A549 treated with DMSO at 1 μM for 4 hours (cell line): ENCODE results near the gene ATP11C. TPM values are rescaled to one million over a fixed set of nuclear protein-coding genes. Genes with fewer than 3 reads are reported as not detected.

Experiments used
- total RNA-seq: library from RNA; stranded (reverse); fragments of 200-300 nt; extraction: Qiagen RNA extraction; gene quantifications from 5 replicates; pipeline ENCODE4 v1.2.3, GENCODE V29; 2022; ENCODE audit warnings: low read depth

ATP11C gene
- total RNA-seq: 8.7 to 13.6 TPM (median 10.9 TPM) in 5 replicates

DNA sequence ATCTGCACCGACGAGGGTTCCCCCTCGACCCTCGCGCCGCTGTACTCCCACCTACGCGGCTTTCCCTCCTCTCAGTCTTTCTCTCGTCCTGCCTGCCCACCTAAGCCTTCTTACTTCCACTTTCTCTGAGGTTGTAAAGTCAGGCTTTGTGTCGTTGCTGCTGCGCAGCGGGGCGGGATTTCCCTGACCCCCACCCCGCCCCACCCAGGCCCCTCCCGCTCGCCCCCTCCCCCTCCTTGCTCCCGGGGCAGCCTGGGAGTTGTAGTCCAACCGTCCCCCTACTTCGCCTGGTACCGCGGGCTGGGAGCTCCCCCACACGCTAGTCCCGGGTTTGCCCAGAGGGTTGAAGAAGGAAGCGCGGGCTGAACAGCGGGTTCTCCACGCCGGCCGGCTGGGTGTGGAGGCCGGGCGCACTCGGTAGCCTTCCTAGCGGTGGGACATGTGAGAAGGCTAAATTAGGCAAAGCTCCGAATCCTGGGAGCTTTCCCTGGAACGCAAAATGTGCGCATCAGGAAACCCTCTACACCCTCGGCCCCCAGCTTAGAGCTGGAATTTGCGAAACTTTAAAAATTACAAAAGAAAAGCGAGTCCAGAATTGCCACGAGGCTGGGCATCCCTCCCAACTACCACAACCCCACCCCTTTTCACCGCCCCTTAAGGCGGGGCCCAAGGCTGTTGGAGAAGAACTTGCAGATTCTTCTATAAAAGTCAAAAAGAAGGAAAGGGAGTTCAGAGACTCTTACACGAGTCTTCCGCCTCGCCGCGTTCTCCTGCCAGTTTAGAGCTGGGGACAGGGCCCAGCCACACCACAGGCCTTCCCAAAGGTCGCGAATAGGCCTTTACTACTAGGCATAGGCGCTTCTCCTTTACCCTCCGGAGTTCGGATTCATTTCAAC, at the start of gene ATP11C:
ATP11C (minus strand) TSS at position 153 of the 896 bp plus-strand sequence. CDS start 1,011 bp downstream, outside the sequence.

GRCh38 chrX:139965421-139965820, 32.6 kb upstream of the ATP11C start, which contains the start of gene CXorf66:
CXorf66 (minus strand) TSS chrX:139965521; CDS start chrX:139965496, 25 bp downstream.

GRCh38 chrX:139708067-139708466, 224.8 kb downstream of the ATP11C start, which contains the start of gene MCF2:
MCF2 (minus strand) TSS chrX:139708167; CDS start chrX:139651744, 56,423 bp downstream.

Other genes starting within 250 kb of the ATP11C start
- 0.03 to 0.11 TPM (median 0.04 TPM) in 4 of 5 replicates, not detected in the other for gene MCF2, start 224.9 kb downstream of the ATP11C start, total RNA-seq
- gene CXorf66, start 32.5 kb upstream of the ATP11C start, total RNA-seq: not detected in 5 replicates